Stimulated activated CD4-positive, alpha-beta T cell treated with anti-CD3 and anti-CD28 coated beads, Interleukin-4, amount 100 ng/mL, for 24 hours (primary cell): ENCODE measurements around the gene SPDYE11.
"Not testable (repeated sequence)": the region's sequence is repeated elsewhere in the genome, so short reads cannot be mapped to it uniquely, and the experiment has no call there.

ENCODE experiments used
- DNase-seq: peaks from one replicate; pipeline ENCODE4 v3.0.0-alpha.2; 2020

SPDYE11 gene

GRCh38 chr7:73057811-73058210 lies at the start of gene SPDYE11:
SPDYE11 (minus strand) TSS chr7:73057911; CDS start chr7:73056111, 1,800 bp downstream.
- not testable (repeated sequence) for DNase-seq

GRCh38 chr7:73085938-73086337 lies 28.2 kb upstream of the SPDYE11 start, which contains the start of gene SPDYE9:
SPDYE9 (minus strand) TSS chr7:73086038; CDS start chr7:73084238, 1,800 bp downstream.
- DNase-seq = not testable (repeated sequence)

- not testable (repeated sequence) for DNase-seq
Measured at GRCh38 chr7:73029666-73030065, 28.0 kb downstream of the SPDYE11 start, which contains the start of gene SPDYE8. SPDYE8 (minus strand) TSS chr7:73029766; CDS start chr7:73027966, 1,800 bp downstream.

- not testable (repeated sequence) for DNase-seq
Measured at GRCh38 chr7:73006491-73006890, 51.2 kb downstream of the SPDYE11 start.

GRCh38 chr7:73005693-73006447 lies 51.8 kb downstream of the SPDYE11 start:
- DNase-seq = peak; percentile 89

GRCh38 chr7:73005356-73005692 lies 52.4 kb downstream of the SPDYE11 start:
- DNase-seq = peak; percentile 73

- DNase-seq = not testable (repeated sequence)
Measured at GRCh38 chr7:72997887-72998468, 59.7 kb downstream of the SPDYE11 start.
